GM12878 (cell line): ENCODE measurements around the gene PSTPIP2. TPM values are rescaled to one million over a fixed set of nuclear protein-coding genes. Genes with fewer than 3 reads are reported as not detected.

Experiments
- BCLAF1 ChIP-seq: fragments of 450-650 bp; IDR thresholded peaks from 2 replicates; pipeline ENCODE4 v1.6.1; 2017; ENCODE audit warnings: antibody characterized with exemption, mild to moderate bottlenecking, moderate library complexity
- CHD2 ChIP-seq: IDR thresholded peaks from 2 replicates; pipeline ENCODE4 v1.6.1; 2011; ENCODE audit warnings: low read depth, low read length, improper control_type of control experiment, borderline replicate concordance
- EP300 ChIP-seq, 2 experiments: fragments of 150-350 bp in 1 of 2; IDR thresholded peaks; 2 replicates each; pipeline ENCODE4 v1.6.1; 2011 to 2012; ENCODE audit warnings: low read depth in 2 of 2, low read length in 2 of 2, borderline replicate concordance in 1 of 2, improper control_type of control experiment in 1 of 2, inconsistent platforms in 1 of 2; ENCODE audit not compliant: control insufficient read depth in 1 of 2
- ETV6 ChIP-seq, 2 experiments: fragments of 450-650 bp in 1 of 2; IDR thresholded peaks in 1 of 2; conservative IDR thresholded peaks in 1 of 2; 2 replicates each; pipeline ENCODE4 v1.6.1; 2014; ENCODE audit warnings: antibody characterized with exemption in 1 of 2, borderline replicate concordance in 1 of 2, low read depth in 1 of 2, mild to moderate bottlenecking in 1 of 2, moderate library complexity in 1 of 2
- HCFC1 ChIP-seq: fragments of 150-350 bp; IDR thresholded peaks from 2 replicates; pipeline ENCODE4 v1.6.1; 2014; ENCODE audit warnings: low read length
- HDAC2 ChIP-seq: fragments of 200-600 bp; sonication (generic); IDR thresholded peaks from 2 replicates; pipeline ENCODE4 v1.6.1; 2017
- KDM1A ChIP-seq: fragments of 200-600 bp; sonication (generic); IDR thresholded peaks from 2 replicates; pipeline ENCODE4 v1.6.1; 2016; ENCODE audit warnings: borderline replicate concordance
- MXI1 ChIP-seq: fragments of 150-350 bp; IDR thresholded peaks from 2 replicates; pipeline ENCODE4 v1.6.1; 2011; ENCODE audit warnings: low read depth, mild to moderate bottlenecking, inconsistent platforms, low read length, improper control_type of control experiment
- NBN ChIP-seq: fragments of 450-650 bp; IDR thresholded peaks from 2 replicates; pipeline ENCODE4 v1.6.1; 2016
- PML ChIP-seq: IDR thresholded peaks from 2 replicates; pipeline ENCODE4 v1.6.1; 2012; ENCODE audit warnings: low read length, inconsistent platforms
- POLR2AphosphoS5 ChIP-seq: IDR thresholded peaks from 2 replicates; pipeline ENCODE4 v1.6.1; 2011; ENCODE audit warnings: mild to moderate bottlenecking, low read length, inconsistent platforms
- POU2F2 ChIP-seq: IDR thresholded peaks from 3 replicates; pipeline ENCODE4 v1.6.1; 2011; ENCODE audit warnings: low read depth, mild to moderate bottlenecking, low read length, borderline replicate concordance
- RBBP5 ChIP-seq: fragments of 200-600 bp; sonication (generic); conservative IDR thresholded peaks from 2 replicates; pipeline ENCODE4 v1.6.1; 2016
- YY1 ChIP-seq: IDR thresholded peaks from 2 replicates; pipeline ENCODE4 v1.6.1; 2011; ENCODE audit warnings: low read depth, mild to moderate bottlenecking, low read length
- ZBTB40 ChIP-seq: fragments of 450-650 bp; IDR thresholded peaks from 2 replicates; pipeline ENCODE4 v1.6.1; 2016; ENCODE audit warnings: mild to moderate bottlenecking, moderate library complexity, borderline replicate concordance
- polyA plus RNA-seq, 11 experiments: library from polyadenylated mRNA; depleted of rRNA in 4 of 11; unstranded in 6 of 11; stranded (reverse) in 5 of 11; fragments of >200 nt; fragmentation: Nextera tagmentation in 4 of 11; fragmentation: Illumina TruSeq in 1 of 11; extraction: Ambion mirVana in 4 of 11; extraction: Trizol in 1 of 11; gene quantifications; 1 replicate in 1 of 11; 2 replicates in 10 of 11; pipeline versions ENCODE4 v1.2.1 to v1.2.3, GENCODE V29; 2011 to 2016; ENCODE audit warnings: inconsistent platforms in 2 of 11, missing spikeins in 2 of 11, low read depth in 1 of 11
- total RNA-seq, 4 experiments: library from RNA; depleted of rRNA in 3 of 4; stranded (reverse); fragments of >200 nt in 3 of 4; fragmentation: Illumina TruSeq in 1 of 4; extraction: Trizol in 1 of 4; gene quantifications; 2 replicates each; pipeline versions ENCODE4 v1.2.1 to v1.2.3, GENCODE V29; 2013 to 2021
- TF ChIP-seq, protein P1 (sequence below): IDR thresholded peaks from 2 replicates; pipeline ENCODE4 v1.6.1; 2012; ENCODE audit warnings: low read length, inconsistent platforms
- TF ChIP-seq, protein P2 (sequence below): IDR thresholded peaks from 2 replicates; pipeline ENCODE4 v1.6.1; 2011; ENCODE audit warnings: low read depth, mild to moderate bottlenecking, low read length, moderate library complexity, borderline replicate concordance; ENCODE audit errors: extremely low read depth
- TF ChIP-seq, protein P3 (sequence below): fragments of 450-650 bp; IDR thresholded peaks from 2 replicates; pipeline ENCODE4 v1.6.1; 2017; ENCODE audit warnings: low read depth, mild to moderate bottlenecking, moderate library complexity

PSTPIP2 gene
- total and polyA plus RNA-seq, 10 of the 15 experiments (the other 5 are each of a cell fraction or from before 2014, with no cell fraction given) = 0.69 to 38.4 (median 24.7) TPM

DNA sequence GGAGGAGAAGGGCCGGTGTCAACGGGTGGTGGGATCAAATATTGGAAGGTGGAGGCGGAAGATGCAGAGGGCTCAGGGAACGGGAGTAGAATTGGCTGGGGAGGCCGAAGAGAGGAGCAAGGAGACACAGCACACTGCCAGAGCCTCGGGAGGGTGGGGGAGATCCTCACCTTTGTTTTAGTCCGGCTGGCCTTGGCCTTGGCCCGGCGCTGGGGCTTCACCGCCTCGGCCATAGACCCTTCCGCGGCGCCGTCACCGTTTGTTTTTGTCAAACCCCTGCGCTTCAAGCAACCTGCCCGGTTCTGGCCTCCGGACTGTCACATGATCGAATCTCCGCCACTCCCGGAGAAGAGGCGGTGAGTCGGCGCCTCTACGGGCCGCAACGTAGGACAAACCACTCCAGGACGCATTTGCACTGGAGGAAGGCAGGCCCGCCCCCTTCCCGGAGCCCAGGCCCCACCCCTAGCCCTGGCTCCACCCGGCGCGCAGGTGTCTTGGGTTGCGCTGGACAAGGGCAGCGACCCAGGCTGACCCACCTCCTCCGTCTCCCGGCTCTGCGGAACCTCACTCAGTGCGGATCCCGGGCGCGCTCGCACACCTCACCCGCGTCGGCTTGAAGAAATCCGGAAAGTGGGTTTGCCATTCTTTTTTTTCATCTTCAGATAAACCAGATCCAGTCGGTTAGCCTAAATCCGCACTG is 104.9 kb downstream of the PSTPIP2 start, which contains the start of gene EPG5 (continued):
- TF ChIP-seq ZBTB40 (no peak; the same call in 1 of the 2 replicates), RBBP5 (no peak), POU2F2 (peak; percentile 70; the same call in 2 of the 3 replicates), HDAC2 (no peak), MXI1 (peak; percentile 44; the same call in 1 of the 2 replicates), POLR2AphosphoS5 (peak; percentile 71), PML (0 out of 2 replicates have a peak, but pooled peaks have one; percentile 20), CHD2 (peak; percentile 74), BCLAF1 (no peak), HCFC1 (peak; percentile 61), YY1 (peak; percentile 56; the same call in 1 of the 2 replicates), KDM1A (no peak), NBN (peak; percentile 77; the same call in 1 of the 2 replicates), EP300 (IDR thresholded peaks at IDR 0.05; ENCODE audit: borderline replicate concordance in 1 of 2, control insufficient read depth in 1 of 2, low read depth in 2 of 2, low read length in 2 of 2) (no peak), ETV6 (conservative IDR thresholded peaks at IDR 0.05 in 1 of 2, IDR thresholded peaks at IDR 0.05 in 1 of 2; ENCODE audit: borderline replicate concordance in 1 of 2, low read depth in 1 of 2) (no peak)
- TF ChIP-seq, protein P1, sequence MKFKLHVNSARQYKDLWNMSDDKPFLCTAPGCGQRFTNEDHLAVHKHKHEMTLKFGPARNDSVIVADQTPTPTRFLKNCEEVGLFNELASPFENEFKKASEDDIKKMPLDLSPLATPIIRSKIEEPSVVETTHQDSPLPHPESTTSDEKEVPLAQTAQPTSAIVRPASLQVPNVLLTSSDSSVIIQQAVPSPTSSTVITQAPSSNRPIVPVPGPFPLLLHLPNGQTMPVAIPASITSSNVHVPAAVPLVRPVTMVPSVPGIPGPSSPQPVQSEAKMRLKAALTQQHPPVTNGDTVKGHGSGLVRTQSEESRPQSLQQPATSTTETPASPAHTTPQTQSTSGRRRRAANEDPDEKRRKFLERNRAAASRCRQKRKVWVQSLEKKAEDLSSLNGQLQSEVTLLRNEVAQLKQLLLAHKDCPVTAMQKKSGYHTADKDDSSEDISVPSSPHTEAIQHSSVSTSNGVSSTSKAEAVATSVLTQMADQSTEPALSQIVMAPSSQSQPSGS = no peak
- TF ChIP-seq, protein P2, sequence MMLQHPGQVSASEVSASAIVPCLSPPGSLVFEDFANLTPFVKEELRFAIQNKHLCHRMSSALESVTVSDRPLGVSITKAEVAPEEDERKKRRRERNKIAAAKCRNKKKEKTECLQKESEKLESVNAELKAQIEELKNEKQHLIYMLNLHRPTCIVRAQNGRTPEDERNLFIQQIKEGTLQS = peak; percentile 40; the same call in 1 of the 2 replicates
- TF ChIP-seq, protein P3, sequence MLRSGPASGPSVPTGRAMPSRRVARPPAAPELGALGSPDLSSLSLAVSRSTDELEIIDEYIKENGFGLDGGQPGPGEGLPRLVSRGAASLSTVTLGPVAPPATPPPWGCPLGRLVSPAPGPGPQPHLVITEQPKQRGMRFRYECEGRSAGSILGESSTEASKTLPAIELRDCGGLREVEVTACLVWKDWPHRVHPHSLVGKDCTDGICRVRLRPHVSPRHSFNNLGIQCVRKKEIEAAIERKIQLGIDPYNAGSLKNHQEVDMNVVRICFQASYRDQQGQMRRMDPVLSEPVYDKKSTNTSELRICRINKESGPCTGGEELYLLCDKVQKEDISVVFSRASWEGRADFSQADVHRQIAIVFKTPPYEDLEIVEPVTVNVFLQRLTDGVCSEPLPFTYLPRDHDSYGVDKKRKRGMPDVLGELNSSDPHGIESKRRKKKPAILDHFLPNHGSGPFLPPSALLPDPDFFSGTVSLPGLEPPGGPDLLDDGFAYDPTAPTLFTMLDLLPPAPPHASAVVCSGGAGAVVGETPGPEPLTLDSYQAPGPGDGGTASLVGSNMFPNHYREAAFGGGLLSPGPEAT = peak; percentile 93
